ENCODE results near the gene PSMB4. TPM values are rescaled to one million over a fixed set of nuclear protein-coding genes. Genes with fewer than 3 reads are reported as not detected.
"Not testable (repeated sequence)": the region's sequence is repeated elsewhere in the genome, so short reads cannot be mapped to it uniquely, and the experiment has no call there.

The PSMB4 gene
- total RNA-seq, 1 experiment from 2014 or later = 414 TPM

DNA sequence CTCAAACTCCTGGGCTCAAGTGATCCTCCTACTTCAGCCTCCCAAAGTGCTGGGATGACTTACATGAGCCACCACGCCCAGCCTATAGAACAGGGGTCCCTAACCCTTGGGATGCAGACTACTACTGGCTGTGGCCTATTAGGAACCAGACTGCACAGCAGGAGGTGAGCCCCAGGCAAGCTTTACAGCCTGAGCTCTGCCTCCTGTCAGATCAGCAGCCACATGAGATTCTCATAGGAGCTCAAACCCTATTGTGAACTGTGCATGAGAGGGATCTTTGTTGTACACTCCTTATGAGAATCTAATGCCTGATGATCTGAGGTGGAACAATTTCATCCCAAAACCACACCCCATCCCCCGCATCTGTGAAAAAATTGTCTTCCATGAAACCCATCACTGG lies 13.4 kb upstream of the PSMB4 start (continued):
- TF ChIP-seq, protein P1, sequence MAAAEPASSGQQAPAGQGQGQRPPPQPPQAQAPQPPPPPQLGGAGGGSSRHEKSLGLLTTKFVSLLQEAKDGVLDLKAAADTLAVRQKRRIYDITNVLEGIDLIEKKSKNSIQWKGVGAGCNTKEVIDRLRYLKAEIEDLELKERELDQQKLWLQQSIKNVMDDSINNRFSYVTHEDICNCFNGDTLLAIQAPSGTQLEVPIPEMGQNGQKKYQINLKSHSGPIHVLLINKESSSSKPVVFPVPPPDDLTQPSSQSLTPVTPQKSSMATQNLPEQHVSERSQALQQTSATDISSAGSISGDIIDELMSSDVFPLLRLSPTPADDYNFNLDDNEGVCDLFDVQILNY (CRISPR knock-in tag; IDR thresholded peaks at IDR 0.05) = no peak
- TF ChIP-seq SMAD4 (CRISPR knock-in tag; IDR thresholded peaks at IDR 0.05) (no peak), ZNF671 (CRISPR knock-in tag; IDR thresholded peaks at IDR 0.05) (no peak), SMAD3 (CRISPR knock-in tag; IDR thresholded peaks at IDR 0.05; ENCODE audit: borderline replicate concordance) (no peak)
- TF ChIP-seq, protein P2, sequence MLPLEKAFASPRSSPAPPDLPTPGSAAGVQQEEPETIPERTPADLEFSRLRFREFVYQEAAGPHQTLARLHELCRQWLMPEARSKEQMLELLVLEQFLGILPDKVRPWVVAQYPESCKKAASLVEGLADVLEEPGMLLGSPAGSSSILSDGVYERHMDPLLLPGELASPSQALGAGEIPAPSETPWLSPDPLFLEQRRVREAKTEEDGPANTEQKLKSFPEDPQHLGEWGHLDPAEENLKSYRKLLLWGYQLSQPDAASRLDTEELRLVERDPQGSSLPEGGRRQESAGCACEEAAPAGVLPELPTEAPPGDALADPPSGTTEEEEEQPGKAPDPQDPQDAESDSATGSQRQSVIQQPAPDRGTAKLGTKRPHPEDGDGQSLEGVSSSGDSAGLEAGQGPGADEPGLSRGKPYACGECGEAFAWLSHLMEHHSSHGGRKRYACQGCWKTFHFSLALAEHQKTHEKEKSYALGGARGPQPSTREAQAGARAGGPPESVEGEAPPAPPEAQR (CRISPR knock-in tag; IDR thresholded peaks at IDR 0.05) = no peak
- TF ChIP-seq, protein P3, sequence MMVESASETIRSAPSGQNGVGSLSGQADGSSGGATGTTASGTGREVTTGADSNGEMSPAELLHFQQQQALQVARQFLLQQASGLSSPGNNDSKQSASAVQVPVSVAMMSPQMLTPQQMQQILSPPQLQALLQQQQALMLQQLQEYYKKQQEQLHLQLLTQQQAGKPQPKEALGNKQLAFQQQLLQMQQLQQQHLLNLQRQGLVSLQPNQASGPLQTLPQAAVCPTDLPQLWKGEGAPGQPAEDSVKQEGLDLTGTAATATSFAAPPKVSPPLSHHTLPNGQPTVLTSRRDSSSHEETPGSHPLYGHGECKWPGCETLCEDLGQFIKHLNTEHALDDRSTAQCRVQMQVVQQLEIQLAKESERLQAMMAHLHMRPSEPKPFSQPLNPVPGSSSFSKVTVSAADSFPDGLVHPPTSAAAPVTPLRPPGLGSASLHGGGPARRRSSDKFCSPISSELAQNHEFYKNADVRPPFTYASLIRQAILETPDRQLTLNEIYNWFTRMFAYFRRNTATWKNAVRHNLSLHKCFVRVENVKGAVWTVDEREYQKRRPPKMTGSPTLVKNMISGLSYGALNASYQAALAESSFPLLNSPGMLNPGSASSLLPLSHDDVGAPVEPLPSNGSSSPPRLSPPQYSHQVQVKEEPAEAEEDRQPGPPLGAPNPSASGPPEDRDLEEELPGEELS (CRISPR knock-in tag; IDR thresholded peaks at IDR 0.05) = no peak
- TF ChIP-seq, protein P4, sequence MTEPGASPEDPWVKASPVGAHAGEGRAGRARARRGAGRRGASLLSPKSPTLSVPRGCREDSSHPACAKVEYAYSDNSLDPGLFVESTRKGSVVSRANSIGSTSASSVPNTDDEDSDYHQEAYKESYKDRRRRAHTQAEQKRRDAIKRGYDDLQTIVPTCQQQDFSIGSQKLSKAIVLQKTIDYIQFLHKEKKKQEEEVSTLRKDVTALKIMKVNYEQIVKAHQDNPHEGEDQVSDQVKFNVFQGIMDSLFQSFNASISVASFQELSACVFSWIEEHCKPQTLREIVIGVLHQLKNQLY (CRISPR knock-in tag; IDR thresholded peaks at IDR 0.05) = no peak

DNA sequence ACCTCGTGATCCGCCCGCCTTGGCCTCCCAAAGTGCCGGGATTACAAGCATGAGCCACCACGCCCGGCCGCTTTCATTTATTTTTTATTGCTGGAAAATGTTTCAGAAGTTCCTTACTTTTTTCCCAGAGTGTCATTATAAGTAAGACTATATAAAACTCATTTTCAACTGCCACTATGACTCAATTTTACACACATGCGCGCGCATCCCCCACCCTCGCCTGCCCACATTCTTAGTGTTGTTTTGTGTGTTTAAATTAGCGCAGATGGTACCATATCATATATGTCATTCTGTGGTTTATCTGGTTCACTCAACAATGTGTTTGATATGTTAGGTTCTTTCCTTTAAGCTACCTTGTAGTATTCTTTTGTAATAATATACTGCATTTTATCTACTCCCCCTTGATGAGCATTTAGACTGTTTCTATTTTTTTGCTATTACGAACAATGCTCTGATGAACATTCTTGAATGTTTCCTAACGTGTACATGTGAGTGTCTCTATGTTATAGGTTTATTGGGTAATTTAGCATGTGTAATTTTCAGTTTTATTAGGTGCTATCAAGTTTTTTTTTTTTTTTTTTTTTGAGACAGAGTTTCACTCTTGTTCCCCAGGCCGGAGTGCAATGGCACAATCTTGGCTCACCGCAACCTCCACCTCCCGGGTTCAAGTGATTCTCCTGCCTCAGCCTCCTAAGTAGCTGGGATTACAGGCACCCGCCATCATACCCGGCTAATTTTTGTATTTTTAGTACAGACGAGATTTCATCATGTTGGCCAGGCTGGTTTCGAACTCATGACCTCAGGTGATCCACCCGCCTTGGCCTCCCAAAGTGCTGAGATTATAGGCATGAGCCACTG lies 8.9 kb upstream of the PSMB4 start:
- DNase-seq (ENCODE audit: low spot score); POLR2A ChIA-PET; H3K4me1 Mint-ChIP-seq; H3K36me3 Mint-ChIP-seq; H3K4me3 Mint-ChIP-seq; H3K27ac Mint-ChIP-seq; ATAC-seq; CTCF ChIA-PET: not testable (repeated sequence)
- peaks cover 17% of the 10 kb centered on the region for H3K27me3 Mint-ChIP-seq (ENCODE audit: low read depth)
- peaks cover 15% of the 10 kb centered on the region for H3K9me3 Mint-ChIP-seq

DNA sequence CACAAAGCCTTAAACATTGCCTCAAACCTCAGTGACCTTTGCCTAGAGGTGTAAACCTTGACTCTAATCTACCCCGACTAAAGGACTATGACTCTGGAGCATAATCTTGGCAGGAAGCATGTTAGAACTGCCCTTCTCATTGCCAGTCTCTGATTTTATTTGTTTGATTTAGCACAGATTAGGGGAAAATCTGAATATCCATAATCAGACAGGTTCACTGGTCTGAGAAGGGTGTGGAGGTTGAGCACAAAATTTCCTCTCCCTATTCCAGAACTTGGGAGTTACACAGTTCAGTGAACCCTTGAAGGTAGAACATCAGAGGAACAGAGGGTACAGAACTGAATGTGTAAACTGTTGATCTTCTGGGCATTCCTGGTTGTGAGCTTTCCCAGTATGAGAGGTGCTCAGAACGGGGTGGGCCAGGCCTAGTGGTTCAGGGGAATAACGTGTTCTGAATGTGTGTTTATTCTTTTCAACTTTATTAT lies 8.3 kb upstream of the PSMB4 start:
- no peak for ATAC-seq
- Mint-ChIP-seq H3K4me1 (no peaks in the 10 kb centered on the region), H3K27me3 (ENCODE audit: low read depth) (peaks cover 17% of the 10 kb centered on the region), H3K4me3 (no peak overlapping the region), H3K36me3 (no peaks in the 10 kb centered on the region), H3K27ac (no peak overlapping the region), H3K9me3 (peaks cover 13% of the 10 kb centered on the region)
- ChIA-PET CTCF (interaction anchor here (0.6 kb wide), 1 partner anchor 52 kb away, joined by 3 read pairs; no protein-coding TSS in a partner anchor), POLR2A (no interaction called here)
- no peak for DNase-seq (ENCODE audit: low spot score)
- TF ChIP-seq ZNF396 (CRISPR knock-in tag; IDR thresholded peaks at IDR 0.05; ENCODE audit: borderline replicate concordance) (no peak), EMX1 (CRISPR knock-in tag; IDR thresholded peaks at IDR 0.05) (no peak), GRHL2 (CRISPR knock-in tag; IDR thresholded peaks at IDR 0.05; ENCODE audit: insufficient replicate concordance, severe bottlenecking) (no peak), OVOL2 (CRISPR knock-in tag; IDR thresholded peaks at IDR 0.05; ENCODE audit: borderline replicate concordance) (no peak), MXD4 (CRISPR knock-in tag; IDR thresholded peaks at IDR 0.05; ENCODE audit: borderline replicate concordance) (no peak)
- TF ChIP-seq, protein P5, sequence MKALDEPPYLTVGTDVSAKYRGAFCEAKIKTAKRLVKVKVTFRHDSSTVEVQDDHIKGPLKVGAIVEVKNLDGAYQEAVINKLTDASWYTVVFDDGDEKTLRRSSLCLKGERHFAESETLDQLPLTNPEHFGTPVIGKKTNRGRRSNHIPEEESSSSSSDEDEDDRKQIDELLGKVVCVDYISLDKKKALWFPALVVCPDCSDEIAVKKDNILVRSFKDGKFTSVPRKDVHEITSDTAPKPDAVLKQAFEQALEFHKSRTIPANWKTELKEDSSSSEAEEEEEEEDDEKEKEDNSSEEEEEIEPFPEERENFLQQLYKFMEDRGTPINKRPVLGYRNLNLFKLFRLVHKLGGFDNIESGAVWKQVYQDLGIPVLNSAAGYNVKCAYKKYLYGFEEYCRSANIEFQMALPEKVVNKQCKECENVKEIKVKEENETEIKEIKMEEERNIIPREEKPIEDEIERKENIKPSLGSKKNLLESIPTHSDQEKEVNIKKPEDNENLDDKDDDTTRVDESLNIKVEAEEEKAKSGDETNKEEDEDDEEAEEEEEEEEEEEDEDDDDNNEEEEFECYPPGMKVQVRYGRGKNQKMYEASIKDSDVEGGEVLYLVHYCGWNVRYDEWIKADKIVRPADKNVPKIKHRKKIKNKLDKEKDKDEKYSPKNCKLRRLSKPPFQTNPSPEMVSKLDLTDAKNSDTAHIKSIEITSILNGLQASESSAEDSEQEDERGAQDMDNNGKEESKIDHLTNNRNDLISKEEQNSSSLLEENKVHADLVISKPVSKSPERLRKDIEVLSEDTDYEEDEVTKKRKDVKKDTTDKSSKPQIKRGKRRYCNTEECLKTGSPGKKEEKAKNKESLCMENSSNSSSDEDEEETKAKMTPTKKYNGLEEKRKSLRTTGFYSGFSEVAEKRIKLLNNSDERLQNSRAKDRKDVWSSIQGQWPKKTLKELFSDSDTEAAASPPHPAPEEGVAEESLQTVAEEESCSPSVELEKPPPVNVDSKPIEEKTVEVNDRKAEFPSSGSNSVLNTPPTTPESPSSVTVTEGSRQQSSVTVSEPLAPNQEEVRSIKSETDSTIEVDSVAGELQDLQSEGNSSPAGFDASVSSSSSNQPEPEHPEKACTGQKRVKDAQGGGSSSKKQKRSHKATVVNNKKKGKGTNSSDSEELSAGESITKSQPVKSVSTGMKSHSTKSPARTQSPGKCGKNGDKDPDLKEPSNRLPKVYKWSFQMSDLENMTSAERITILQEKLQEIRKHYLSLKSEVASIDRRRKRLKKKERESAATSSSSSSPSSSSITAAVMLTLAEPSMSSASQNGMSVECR (CRISPR knock-in tag; IDR thresholded peaks at IDR 0.05; ENCODE audit: borderline replicate concordance) = no peak
- TF ChIP-seq, protein P2 (CRISPR knock-in tag; IDR thresholded peaks at IDR 0.05) = no peak
- TF ChIP-seq, protein P6, sequence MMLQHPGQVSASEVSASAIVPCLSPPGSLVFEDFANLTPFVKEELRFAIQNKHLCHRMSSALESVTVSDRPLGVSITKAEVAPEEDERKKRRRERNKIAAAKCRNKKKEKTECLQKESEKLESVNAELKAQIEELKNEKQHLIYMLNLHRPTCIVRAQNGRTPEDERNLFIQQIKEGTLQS (CRISPR knock-in tag; conservative IDR thresholded peaks at IDR 0.05) = no peak
- TF ChIP-seq, protein P7, sequence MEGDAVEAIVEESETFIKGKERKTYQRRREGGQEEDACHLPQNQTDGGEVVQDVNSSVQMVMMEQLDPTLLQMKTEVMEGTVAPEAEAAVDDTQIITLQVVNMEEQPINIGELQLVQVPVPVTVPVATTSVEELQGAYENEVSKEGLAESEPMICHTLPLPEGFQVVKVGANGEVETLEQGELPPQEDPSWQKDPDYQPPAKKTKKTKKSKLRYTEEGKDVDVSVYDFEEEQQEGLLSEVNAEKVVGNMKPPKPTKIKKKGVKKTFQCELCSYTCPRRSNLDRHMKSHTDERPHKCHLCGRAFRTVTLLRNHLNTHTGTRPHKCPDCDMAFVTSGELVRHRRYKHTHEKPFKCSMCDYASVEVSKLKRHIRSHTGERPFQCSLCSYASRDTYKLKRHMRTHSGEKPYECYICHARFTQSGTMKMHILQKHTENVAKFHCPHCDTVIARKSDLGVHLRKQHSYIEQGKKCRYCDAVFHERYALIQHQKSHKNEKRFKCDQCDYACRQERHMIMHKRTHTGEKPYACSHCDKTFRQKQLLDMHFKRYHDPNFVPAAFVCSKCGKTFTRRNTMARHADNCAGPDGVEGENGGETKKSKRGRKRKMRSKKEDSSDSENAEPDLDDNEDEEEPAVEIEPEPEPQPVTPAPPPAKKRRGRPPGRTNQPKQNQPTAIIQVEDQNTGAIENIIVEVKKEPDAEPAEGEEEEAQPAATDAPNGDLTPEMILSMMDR (IDR thresholded peaks at IDR 0.05) = no peak

Measured in WTC11 (cell line).